Neural cell (in vitro differentiated cells): ENCODE measurements around the gene PNLIPRP3.

Experiments
- EZH2 ChIP-seq: fragments of 200-600, 300-800 bp; shearing (Covaris generic), sonication (generic); IDR thresholded peaks from 2 replicates; pipeline ENCODE4 v1.6.1; 2014; ENCODE audit warnings: antibody characterized with exemption, low read length, borderline replicate concordance, mild to moderate bottlenecking; ENCODE audit not compliant: insufficient read depth, poor library complexity, severe bottlenecking
- MXI1 ChIP-seq: fragments of 450-650 bp; conservative IDR thresholded peaks from 2 replicates; pipeline ENCODE4 v1.6.1; 2014; ENCODE audit warnings: antibody characterized with exemption, mild to moderate bottlenecking; ENCODE audit not compliant: poor library complexity, severe bottlenecking
- TF ChIP-seq, protein P1 (sequence below): fragments of 450-650 bp; IDR thresholded peaks from 2 replicates; pipeline ENCODE4 v1.5.1; 2014; ENCODE audit warnings: antibody characterized with exemption, mild to moderate bottlenecking, moderate library complexity; ENCODE audit not compliant: poor library complexity, severe bottlenecking

DNA sequence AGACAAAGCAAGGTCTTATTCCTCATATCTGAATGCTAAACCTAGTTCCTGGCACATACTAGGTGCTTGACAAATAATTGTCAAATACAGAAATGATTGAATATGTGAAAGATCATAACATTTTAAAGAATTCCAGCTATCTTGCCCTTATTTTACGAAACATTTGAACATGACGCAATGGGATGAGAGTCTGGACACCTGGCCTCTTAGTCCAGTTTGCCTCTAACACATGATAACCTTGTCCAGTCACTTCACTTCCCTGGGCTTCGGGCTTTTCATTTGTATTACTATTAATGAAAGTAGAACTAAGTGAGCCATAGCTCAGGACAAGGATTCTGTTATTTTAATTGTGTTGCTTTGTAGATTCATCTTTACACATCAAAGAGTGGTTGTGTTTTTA is 32.6 kb downstream of the PNLIPRP3 start:
- TF ChIP-seq EZH2, result no peak
- TF ChIP-seq MXI1, result no peak
- TF ChIP-seq, protein P1, sequence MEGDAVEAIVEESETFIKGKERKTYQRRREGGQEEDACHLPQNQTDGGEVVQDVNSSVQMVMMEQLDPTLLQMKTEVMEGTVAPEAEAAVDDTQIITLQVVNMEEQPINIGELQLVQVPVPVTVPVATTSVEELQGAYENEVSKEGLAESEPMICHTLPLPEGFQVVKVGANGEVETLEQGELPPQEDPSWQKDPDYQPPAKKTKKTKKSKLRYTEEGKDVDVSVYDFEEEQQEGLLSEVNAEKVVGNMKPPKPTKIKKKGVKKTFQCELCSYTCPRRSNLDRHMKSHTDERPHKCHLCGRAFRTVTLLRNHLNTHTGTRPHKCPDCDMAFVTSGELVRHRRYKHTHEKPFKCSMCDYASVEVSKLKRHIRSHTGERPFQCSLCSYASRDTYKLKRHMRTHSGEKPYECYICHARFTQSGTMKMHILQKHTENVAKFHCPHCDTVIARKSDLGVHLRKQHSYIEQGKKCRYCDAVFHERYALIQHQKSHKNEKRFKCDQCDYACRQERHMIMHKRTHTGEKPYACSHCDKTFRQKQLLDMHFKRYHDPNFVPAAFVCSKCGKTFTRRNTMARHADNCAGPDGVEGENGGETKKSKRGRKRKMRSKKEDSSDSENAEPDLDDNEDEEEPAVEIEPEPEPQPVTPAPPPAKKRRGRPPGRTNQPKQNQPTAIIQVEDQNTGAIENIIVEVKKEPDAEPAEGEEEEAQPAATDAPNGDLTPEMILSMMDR, result no peak
